ENCODE data around the gene BLMH.

- TF ChIP-seq POLR2A (IDR thresholded peaks at IDR 0.05) (no peak), CTCF (IDR thresholded peaks at IDR 0.05) (no peak), POLR2AphosphoS5 (IDR thresholded peaks at IDR 0.05) (no peak), EP300 (IDR thresholded peaks at IDR 0.05) (no peak)
These were observed 43.0 kb downstream of the BLMH start for GRCh38 chr17:30248786-30249185.

Data from suprapubic skin (tissue), 4 donors.